HG02938 (cell line): ENCODE measurements around the gene VCL.
"Not testable (repeated sequence)": the region's sequence is repeated elsewhere in the genome, so short reads cannot be mapped to it uniquely, and the experiment has no call there.

Experiments used
- ATAC-seq: cut with Tn5 transposase; IDR thresholded peaks from one replicate; pipeline ENCODE4 v1.9.1; 2021; ENCODE audit warnings: mild to moderate bottlenecking, moderate library complexity; ENCODE audit not compliant: unreplicated experiment

The VCL gene

GRCh38 chr10:74099420-74099819 is 101.5 kb downstream of the VCL start:
- ATAC-seq = no peak

DNA sequence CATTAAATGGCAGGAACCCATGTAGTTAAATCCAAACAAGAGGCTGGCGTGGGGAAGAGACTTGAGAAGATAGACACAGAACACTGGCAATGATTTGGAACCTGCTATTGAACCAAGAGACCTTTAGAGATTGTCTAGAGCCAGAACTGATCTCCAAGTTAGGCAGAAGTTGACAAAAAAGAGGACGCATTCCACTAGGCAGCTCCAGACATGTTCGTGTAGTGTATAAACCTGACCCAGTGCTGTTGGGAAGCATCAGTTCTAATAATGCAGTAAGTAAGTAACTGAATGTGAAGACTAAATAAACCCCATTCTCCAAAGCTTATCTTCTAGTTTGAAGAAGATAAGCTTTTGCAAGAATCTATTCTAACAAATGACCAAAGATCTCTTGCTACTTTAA is 101.9 kb downstream of the VCL start:
- no peak for ATAC-seq

DNA sequence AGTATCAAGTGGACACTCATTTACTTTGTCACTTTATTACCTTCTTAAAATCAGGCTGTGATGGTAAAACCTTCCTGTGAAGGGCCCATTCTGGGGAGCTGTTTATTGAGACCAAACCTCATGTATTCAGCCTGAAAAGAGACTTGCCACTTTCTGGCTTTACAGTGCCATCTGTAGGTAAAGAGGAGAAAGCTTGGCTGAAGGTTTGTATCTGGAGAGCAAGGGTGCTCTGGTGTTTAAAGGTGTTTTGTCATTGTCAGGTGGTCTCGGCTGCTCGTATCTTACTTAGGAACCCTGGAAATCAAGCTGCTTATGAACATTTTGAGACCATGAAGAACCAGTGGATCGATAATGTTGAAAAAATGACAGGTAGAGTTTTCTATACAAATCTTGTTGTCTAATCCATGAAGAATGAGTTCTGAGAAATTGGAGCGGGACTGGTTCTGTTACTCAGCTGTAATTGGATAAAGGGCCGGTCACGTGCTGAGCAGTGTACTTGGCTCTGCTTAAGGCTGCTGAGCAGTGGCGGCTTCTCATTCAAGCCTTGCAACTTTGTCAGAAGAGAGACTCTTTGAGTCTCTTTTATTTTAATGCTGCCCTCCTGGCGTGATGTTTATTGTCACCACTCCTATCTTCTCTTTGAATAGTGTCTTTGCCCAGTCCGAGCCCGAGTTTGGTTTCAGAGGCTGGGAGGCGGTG is 105.8 kb downstream of the VCL start:
- no peak for ATAC-seq

DNA sequence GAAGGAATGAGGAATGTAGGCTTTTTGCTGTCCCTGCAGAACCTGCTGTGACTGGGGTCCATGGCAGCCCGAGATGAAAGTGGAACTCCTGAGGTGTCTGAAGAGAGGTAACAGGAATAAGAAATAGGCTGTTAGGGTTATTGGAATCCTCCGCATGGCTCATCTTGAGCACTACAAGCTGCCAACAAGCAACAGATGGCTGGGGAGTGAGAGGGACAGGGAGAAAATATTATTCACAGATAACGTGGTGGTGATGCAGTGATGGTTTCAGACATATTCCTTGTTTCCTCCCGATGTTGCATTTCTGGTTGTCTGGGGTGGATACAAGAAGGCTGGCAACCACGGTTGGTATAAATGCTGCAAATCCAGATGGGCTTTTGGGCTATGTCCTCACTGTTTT is 106.6 kb downstream of the VCL start:
- ATAC-seq = no peak

DNA sequence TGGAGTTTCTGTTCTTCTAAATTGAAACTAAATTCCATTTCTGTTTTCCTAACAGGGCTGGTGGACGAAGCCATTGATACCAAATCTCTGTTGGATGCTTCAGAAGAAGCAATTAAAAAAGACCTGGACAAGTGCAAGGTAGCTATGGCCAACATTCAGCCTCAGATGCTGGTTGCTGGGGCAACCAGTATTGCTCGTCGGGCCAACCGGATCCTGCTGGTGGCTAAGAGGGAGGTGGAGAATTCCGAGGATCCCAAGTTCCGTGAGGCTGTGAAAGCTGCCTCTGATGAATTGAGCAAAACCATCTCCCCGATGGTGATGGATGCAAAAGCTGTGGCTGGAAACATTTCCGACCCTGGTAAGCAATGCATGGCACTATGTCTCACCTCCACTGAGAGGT is 107.1 kb downstream of the VCL start:
- ATAC-seq = no peak

- ATAC-seq = no peak
These were observed 109.5 kb downstream of the VCL start for GRCh38 chr10:74107391-74107790.

- ATAC-seq = no peak
These were observed 111.5 kb downstream of the VCL start for GRCh38 chr10:74109452-74109851.

- no peak for ATAC-seq
These were observed 112.2 kb downstream of the VCL start for GRCh38 chr10:74110120-74110519.

DNA sequence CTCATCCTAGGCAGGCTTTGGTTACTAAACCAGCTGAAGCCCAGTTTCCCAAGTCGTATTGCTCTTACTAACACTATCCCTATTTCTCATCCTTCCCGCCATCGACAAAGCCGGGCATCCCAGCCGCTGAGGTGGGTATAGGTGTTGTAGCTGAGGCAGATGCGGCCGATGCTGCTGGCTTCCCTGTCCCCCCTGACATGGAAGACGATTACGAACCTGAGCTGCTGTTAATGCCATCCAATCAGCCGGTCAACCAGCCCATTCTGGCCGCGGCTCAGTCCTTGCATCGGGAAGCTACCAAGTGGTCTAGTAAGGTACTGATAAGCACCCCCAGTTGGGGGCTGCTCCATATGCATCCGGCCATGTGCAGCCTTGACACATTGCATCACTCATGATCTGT is 113.9 kb downstream of the VCL start:
- no peak for ATAC-seq

DNA sequence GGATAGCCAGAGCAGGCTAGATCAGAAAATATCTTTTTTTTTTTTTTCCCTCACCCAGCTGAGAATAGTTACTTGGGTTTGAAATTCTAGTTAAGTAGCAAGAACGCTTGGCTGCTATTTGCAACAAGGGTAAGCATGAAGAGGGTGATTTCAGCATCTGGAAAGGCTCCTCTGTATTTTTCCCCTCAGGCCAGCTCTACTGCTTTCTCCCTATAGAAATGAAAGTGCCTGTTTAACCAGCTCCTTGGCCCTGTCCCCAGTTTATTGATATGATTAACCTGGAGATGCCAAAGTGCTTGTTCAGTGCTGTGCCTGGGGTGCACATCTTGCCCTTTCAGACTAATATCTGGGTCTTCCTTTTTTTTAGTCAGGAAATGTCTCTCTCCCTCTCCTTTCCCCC is 115.6 kb downstream of the VCL start:
- ATAC-seq = no peak

- no peak for ATAC-seq
These were observed 116.1 kb downstream of the VCL start for GRCh38 chr10:74114041-74114448.

- ATAC-seq = no peak
These were observed 119.8 kb downstream of the VCL start for GRCh38 chr10:74117738-74118137.

- ATAC-seq = no peak
These were observed 120.9 kb downstream of the VCL start for GRCh38 chr10:74118804-74119203.

DNA sequence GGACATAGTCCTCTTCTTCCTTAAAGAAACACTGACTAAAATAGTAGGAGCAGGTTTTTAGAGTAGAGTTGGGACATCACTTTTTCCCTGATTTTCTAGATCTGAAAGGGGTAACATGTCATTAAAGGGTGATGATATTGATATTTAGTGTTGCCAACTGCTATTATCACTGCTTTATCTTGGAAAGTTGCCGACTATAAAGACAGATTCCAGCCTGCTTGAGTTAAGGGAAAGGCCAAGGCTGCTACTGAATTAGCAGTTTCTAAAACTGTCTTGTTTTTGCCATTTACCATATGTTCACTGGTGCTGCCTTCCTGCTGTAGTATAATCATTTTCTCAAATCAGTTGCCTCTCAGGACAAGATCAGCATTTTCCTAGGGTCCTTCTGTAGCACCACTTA is 123.0 kb downstream of the VCL start:
- no peak for ATAC-seq

DNA sequence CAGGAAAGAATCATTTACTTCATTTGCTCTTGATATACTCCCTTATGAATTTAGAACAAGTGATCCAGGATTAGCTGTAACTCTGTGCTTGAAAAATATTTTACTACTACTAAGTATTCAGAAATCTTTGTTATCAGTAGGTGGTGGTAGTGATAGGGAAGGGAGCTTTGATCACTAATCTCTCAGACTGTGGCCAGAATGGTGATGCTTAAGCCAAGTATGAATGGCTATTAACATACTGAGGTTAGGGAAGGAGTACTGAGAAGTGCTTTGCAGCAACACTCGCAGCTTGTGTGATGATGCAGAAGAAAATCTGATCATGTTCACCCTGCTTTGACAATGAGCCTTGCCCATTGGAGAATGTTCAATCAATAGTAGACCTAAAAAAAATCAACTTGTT is 123.5 kb downstream of the VCL start:
- ATAC-seq = no peak

GRCh38 chr10:74122060-74122459 is 124.1 kb downstream of the VCL start:
- no peak for ATAC-seq

- ATAC-seq = no peak
These were observed 125.2 kb downstream of the VCL start for GRCh38 chr10:74123081-74123480.

DNA sequence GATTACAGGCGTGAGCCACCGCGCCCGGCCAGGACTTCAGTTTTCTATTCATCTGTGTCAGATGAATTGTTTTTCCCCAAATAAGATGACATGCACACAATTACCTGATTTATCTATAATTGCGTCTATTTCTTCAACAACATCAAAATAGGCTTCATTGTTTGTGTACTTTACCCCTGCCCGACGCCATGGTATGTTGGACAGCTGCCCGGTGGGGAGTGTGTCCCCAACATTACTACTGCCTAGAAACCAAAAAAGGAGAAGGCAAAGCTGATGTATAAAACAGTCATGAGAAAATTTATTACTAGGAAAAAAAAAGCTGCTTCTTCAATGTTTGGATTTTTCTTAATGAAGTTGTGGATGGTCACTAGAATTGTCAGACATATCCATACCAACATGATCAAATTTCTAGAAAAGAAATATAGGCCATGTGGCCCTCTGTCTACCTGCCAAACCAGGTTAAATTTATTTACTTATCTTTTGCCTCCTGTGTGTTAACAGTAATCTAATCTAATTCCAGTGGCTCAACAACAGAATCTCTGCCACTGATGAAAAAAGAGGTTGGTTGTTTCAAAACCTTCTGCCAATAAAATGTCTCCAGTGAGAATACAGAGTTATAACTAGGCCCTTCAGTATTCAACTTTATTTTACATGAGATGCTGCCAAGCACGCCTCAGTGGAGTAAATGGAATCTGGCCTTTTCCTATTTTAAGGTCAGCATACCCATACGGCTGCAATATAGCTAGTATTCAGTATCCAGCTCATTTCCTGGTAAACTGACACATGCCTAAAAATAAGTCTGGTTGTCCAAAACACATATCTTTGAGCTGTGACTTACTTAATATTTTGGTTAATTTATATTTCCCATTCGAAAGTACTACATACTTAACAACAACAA is 136.3 kb downstream of the VCL start:
- no peak for ATAC-seq

- ATAC-seq = no peak
These were observed 137.5 kb downstream of the VCL start for GRCh38 chr10:74135452-74135851.

DNA sequence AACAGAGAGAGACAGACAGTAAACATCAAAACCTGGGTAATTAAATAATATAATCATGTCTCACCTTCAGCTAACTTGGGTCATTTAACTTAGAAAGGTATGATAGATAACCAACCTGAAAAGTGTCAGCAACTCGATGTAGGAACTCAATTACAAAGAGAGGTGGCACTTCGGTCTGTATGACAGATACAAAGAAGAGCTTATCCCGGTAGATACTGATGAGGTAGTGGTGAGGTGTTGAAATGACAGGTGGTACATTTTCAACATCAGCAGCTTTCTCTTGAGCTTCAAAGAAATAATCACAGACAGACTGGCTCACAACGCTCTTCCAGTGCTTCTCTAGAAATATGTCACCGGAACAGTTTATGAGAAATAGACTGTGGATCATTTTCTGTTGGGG is 140.1 kb downstream of the VCL start:
- no peak for ATAC-seq

- ATAC-seq = not testable (repeated sequence)
These were observed 140.7 kb downstream of the VCL start for GRCh38 chr10:74138596-74138995.

- no peak for ATAC-seq
These were observed 142.1 kb downstream of the VCL start for GRCh38 chr10:74139981-74140380.
